Measurements from ENCODE around the gene ZBTB7C. TPM values are rescaled to one million over a fixed set of nuclear protein-coding genes. Genes with fewer than 3 reads are reported as not detected.

The ZBTB7C gene
- polyA plus RNA-seq, 1 of the 3 experiments (the other 2 are of a cell fraction) = 0.05 TPM

GRCh38 chr18:48219810-48220499, 189.2 kb downstream of the ZBTB7C start:
- TF ChIP-seq GABPA (IDR thresholded peaks at IDR 0.05; ENCODE audit: low read depth) (no peak), RCOR1 (IDR thresholded peaks at IDR 0.05; ENCODE audit: low read length) (no peak), REST (IDR thresholded peaks at IDR 0.05; ENCODE audit: low read depth, low read length) (no peak), YY1 (IDR thresholded peaks at IDR 0.05; ENCODE audit: low read depth) (no peak), FOSL2 (IDR thresholded peaks at IDR 0.05; ENCODE audit: borderline replicate concordance, low read depth) (no peak), NFIC (IDR thresholded peaks at IDR 0.05; ENCODE audit: borderline replicate concordance) (no peak), RAD21 (IDR thresholded peaks at IDR 0.05; ENCODE audit: low read length) (no peak)
- TF ChIP-seq, protein P1, sequence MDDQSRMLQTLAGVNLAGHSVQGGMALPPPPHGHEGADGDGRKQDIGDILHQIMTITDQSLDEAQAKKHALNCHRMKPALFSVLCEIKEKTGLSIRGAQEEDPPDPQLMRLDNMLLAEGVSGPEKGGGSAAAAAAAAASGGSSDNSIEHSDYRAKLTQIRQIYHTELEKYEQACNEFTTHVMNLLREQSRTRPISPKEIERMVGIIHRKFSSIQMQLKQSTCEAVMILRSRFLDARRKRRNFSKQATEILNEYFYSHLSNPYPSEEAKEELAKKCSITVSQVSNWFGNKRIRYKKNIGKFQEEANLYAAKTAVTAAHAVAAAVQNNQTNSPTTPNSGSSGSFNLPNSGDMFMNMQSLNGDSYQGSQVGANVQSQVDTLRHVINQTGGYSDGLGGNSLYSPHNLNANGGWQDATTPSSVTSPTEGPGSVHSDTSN (IDR thresholded peaks at IDR 0.05) = no peak
- TF ChIP-seq, protein P2, sequence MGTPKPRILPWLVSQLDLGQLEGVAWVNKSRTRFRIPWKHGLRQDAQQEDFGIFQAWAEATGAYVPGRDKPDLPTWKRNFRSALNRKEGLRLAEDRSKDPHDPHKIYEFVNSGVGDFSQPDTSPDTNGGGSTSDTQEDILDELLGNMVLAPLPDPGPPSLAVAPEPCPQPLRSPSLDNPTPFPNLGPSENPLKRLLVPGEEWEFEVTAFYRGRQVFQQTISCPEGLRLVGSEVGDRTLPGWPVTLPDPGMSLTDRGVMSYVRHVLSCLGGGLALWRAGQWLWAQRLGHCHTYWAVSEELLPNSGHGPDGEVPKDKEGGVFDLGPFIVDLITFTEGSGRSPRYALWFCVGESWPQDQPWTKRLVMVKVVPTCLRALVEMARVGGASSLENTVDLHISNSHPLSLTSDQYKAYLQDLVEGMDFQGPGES (IDR thresholded peaks at IDR 0.05; ENCODE audit: low read depth, low read length) = no peak
- H3K4me1 ChIP-seq (ENCODE audit: control insufficient read depth in 1 of 2, insufficient read depth in 2 of 2, low read depth in 1 of 2, low read length in 1 of 2) = peaks cover 0 to 53% of the 10 kb centered on the region in 2 experiments; a peak in 1 of 4 replicates
- H3K27me3 ChIP-seq (ENCODE audit: insufficient read depth) = no peaks in the 10 kb centered on the region
- no peaks in the 10 kb centered on the region for H4K20me1 ChIP-seq (ENCODE audit: insufficient read depth)
- H2AFZ ChIP-seq (ENCODE audit: low read depth) = no peak overlapping the region
- ChIA-PET POLR2A (no interaction called here), CTCF (interaction anchor here (0.8 to 1.5 kb wide), 6 partner anchors 9 to 227 kb away, joined by 3 to 6 read pairs (median 4); no protein-coding TSS in a partner anchor)
- no peak overlapping the region for H3K9ac ChIP-seq
- 49% methylated on average over 2 of the region's 2 CpGs for WGBS (ENCODE audit: low lambda C conversion rate)
- H3K9me2 ChIP-seq = no peaks in the 10 kb centered on the region
- H3K27ac ChIP-seq (ENCODE audit: low read depth in 2 of 2, low read length in 1 of 2) = no peak overlapping the region; a peak in 1 of 4 replicates
- no peaks in the 10 kb centered on the region for H3K36me3 ChIP-seq (replicated peaks in 1 of 2; ENCODE audit: control insufficient read depth in 1 of 2, insufficient read depth in 2 of 2, low read length in 1 of 2)
- H3K79me2 ChIP-seq (ENCODE audit: insufficient read depth) = no peaks in the 10 kb centered on the region
- H3K9me3 ChIP-seq = no peaks in the 10 kb centered on the region
- no peak overlapping the region for H3K4me3 ChIP-seq (ENCODE audit: low read depth in 2 of 2, low read length in 1 of 2)
- no peak for DNase-seq
- H3F3A ChIP-seq (replicated peaks; ENCODE audit: insufficient read depth) = no peaks in the 10 kb centered on the region
- no peak overlapping the region for H3K4me2 ChIP-seq

All from SK-N-SH (cell line).